ENCODE results near the gene PCDHB8.
"Not testable (repeated sequence)": the region's sequence is repeated elsewhere in the genome, so short reads cannot be mapped to it uniquely, and the experiment has no call there.

DNA sequence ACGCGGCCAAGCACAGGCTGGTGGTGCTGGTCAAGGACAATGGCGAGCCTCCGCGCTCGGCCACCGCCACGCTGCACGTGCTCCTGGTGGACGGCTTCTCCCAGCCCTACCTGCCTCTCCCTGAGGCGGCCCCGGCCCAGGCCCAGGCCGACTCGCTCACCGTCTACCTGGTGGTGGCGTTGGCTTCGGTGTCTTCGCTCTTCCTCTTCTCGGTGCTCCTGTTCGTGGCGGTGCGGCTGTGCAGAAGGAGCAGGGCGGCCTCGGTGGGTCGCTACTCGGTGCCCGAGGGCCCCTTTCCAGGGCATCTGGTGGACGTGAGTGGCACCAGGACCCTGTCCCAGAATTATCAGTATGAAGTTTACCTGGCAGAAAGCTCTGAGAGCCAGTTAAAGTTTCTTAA lies 19.7 kb upstream of the PCDHB8 start:
- TF ChIP-seq, protein P1, sequence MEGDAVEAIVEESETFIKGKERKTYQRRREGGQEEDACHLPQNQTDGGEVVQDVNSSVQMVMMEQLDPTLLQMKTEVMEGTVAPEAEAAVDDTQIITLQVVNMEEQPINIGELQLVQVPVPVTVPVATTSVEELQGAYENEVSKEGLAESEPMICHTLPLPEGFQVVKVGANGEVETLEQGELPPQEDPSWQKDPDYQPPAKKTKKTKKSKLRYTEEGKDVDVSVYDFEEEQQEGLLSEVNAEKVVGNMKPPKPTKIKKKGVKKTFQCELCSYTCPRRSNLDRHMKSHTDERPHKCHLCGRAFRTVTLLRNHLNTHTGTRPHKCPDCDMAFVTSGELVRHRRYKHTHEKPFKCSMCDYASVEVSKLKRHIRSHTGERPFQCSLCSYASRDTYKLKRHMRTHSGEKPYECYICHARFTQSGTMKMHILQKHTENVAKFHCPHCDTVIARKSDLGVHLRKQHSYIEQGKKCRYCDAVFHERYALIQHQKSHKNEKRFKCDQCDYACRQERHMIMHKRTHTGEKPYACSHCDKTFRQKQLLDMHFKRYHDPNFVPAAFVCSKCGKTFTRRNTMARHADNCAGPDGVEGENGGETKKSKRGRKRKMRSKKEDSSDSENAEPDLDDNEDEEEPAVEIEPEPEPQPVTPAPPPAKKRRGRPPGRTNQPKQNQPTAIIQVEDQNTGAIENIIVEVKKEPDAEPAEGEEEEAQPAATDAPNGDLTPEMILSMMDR (IDR thresholded peaks at IDR 0.05), result not testable (repeated sequence)
- TF ChIP-seq POLR2A (IDR thresholded peaks at IDR 0.05), result not testable (repeated sequence)
